ENCODE results near the gene MAST4.

Gene MAST4

DNA sequence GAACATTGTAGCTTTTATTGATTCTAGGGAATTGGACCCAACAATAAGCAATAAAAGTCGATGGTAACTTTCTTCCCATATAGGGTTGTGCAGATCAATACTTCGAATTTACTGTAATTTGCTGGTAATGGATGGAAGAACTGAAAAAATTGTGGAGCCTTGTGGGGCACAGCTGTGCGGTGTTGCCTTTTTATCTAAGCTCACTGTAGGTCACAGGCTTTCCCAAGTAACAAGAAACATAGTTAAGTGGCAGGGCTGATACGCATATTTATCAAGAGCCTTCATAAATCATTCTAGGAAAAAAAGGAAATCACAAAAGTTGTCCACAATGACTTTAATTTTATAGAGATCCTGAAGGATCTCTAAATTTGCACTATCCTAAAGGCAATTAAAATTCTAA lies 292.9 kb downstream of the MAST4 start:
- Histone ChIP-seq H4K20me1 (no peaks in the 10 kb centered on the region), H3K4me1 (no peaks in the 10 kb centered on the region), H3K9me3 (replicated peaks in 1 of 11) (no peaks in the 10 kb centered on the region), H3K36me3 (no peaks in the 10 kb centered on the region), H3K4me3 (no peak overlapping the region), H3K4me2 (no peak overlapping the region), H3K27me3 (no peaks in the 10 kb centered on the region), H3K27ac (no peak overlapping the region), H3K9ac (no peak overlapping the region)
- no peak for TF ChIP-seq Cebpa-rat (IDR thresholded peaks at IDR 0.05)

DNA sequence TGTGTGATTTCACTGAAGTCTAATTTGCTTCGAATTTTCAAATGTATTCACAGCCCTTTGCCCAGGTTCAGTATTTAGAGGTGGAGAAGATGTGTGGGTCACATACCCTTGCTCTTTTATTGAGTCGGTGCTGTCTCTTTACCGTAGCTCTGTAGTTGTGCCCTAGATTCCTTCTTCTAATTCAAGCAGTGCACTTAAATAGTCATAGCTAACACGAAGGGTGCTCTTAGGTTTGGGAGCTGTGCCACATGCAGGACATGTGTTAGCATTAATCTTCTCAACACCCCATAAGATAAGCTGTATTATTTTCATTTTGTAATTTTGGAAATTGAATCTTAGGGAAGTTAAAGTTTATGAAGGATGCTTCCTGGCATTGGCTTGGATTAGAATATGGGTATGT lies 293.3 kb downstream of the MAST4 start:
- Histone ChIP-seq H3K4me2 (no peak overlapping the region), H3K27ac (no peak overlapping the region), H3K4me3 (no peak overlapping the region), H4K20me1 (no peaks in the 10 kb centered on the region), H3K36me3 (no peaks in the 10 kb centered on the region), H3K9ac (no peak overlapping the region), H3K9me3 (replicated peaks in 1 of 11) (no peaks in the 10 kb centered on the region), H3K27me3 (no peaks in the 10 kb centered on the region), H3K4me1 (no peaks in the 10 kb centered on the region)
- TF ChIP-seq Cebpa-rat (IDR thresholded peaks at IDR 0.05) = no peak

DNA sequence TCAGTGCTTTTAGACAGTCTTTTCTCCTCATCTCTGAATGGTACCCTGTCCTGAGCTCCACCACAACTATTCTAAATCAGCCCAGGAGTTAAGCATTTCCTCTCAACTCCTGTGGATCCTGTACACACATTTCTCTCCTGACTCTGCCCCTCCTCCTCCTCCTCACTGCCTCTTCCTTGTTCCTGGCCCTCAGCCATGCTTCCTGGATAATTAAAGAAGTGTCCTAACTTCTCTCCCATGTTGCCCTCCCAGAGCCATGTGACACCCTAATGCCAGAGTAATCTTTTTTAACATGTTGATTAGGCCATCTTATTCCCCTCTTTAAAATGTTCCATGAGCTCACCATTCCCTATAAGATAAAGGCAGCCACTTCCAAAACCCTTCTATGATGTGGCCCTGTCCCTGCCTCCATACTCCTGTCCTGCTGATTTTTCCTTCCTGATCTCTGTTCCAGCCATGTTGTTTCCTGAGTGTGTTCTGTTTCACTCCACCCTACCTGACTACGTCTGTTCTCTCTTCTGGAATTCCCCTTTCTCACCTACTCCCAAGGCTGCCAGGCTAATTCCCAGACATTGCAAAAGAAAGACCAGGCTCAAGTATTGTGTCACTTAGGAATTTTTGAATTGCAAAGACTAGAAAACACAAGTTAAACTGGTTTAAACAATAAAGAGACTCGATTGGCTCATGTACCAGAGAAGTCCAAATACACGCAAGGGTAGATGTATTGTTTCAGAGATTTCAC lies 295.2 kb downstream of the MAST4 start:
- H3K27ac ChIP-seq = no peak overlapping the region
- no peaks in the 10 kb centered on the region for H3K27me3 ChIP-seq
- no peaks in the 10 kb centered on the region for H3K9me3 ChIP-seq (replicated peaks in 1 of 11)
- no peak overlapping the region for H3K4me3 ChIP-seq
- H4K20me1 ChIP-seq = no peaks in the 10 kb centered on the region
- no peak overlapping the region for H3K4me2 ChIP-seq
- TF ChIP-seq Cebpa-rat (IDR thresholded peaks at IDR 0.05) = no peak
- peaks cover 0 to 5% (median 0%) of the 10 kb centered on the region in 10 experiments; a peak in 3 of 20 replicates for H3K4me1 ChIP-seq
- H3K9ac ChIP-seq = no peak overlapping the region
- H3K36me3 ChIP-seq = no peaks in the 10 kb centered on the region

DNA sequence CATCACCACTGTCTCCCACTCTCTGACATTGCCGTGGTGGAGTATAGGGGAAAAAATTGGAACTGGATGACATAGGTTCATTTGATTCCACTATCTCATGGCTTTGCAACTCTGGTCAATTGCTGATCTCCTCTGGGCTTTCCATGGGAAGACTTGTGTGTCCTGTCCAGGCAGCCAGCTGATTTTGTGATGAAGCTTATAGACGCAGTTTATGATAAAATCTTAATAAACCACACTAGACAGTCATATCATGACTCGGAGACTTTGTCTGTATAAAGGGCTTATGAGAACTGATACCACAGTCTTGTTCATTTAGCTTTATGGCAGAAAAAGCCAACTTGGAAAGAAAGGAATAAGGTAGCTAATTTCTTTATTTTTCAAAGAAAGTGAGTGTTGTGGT lies 296.5 kb downstream of the MAST4 start:
- no peak for TF ChIP-seq Cebpa-rat (IDR thresholded peaks at IDR 0.05)
- Histone ChIP-seq H3K9ac (no peak overlapping the region), H3K4me1 (peaks cover 0 to 7% (median 0%) of the 10 kb centered on the region in 10 experiments; a peak in 3 of 20 replicates)

DNA sequence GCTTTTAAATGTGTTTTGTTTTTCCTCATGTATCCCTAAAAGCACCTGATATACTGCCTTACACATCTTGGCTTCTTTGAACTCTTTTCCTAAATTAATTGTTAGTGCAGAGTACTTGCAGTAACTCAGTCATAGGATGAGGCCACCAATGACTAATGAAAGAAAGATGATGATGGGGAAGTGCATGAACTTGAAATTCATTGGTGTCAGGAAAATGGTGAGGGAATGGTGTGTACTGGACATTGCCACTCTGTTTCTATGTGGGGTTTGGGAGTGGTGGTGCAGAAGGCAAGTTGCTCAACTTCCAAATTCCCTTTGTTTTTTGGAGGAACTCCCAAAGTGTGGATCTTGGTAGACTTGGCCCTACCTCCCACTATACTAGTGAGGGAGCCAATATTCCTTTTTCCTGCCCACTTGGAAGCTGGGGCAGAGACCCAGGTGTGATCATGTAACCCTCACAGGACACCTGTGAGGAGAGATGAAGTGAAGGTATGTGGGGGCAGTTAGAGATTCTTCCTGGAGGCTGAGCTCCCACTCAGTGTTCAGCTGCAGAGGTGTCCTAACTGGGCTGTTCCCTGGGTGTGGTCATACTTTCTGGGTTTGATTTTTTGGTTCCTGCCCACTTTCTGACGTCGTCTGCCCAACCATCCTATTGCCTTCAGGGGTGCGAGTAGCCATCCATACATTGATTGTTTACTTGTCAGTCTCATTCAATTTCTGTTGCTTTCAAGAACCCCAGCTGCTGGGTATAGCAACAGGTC lies 298.5 kb downstream of the MAST4 start:
- no peaks in the 10 kb centered on the region for H3K9me3 ChIP-seq (replicated peaks in 1 of 11)
- H3K4me3 ChIP-seq = no peak overlapping the region
- no peaks in the 10 kb centered on the region for H4K20me1 ChIP-seq
- no peaks in the 10 kb centered on the region for H3K36me3 ChIP-seq
- no peak overlapping the region for H3K4me2 ChIP-seq
- H3K27me3 ChIP-seq = no peaks in the 10 kb centered on the region
- H3K9ac ChIP-seq = no peak overlapping the region
- peaks cover 0 to 7% (median 0%) of the 10 kb centered on the region in 10 experiments; a peak in 3 of 20 replicates for H3K4me1 ChIP-seq
- TF ChIP-seq Cebpa-rat (IDR thresholded peaks at IDR 0.05) = no peak
- no peak overlapping the region for H3K27ac ChIP-seq

More for the DNA sequence above, 296.5 kb downstream of the MAST4 start:
- no peak overlapping the region for H3K27ac ChIP-seq
- no peaks in the 10 kb centered on the region for H4K20me1 ChIP-seq
- no peak overlapping the region for H3K4me3 ChIP-seq
- no peaks in the 10 kb centered on the region for H3K27me3 ChIP-seq
- H3K9me3 ChIP-seq (replicated peaks in 1 of 11) = no peaks in the 10 kb centered on the region
- no peaks in the 10 kb centered on the region for H3K36me3 ChIP-seq
- no peak overlapping the region for H3K4me2 ChIP-seq

DNA sequence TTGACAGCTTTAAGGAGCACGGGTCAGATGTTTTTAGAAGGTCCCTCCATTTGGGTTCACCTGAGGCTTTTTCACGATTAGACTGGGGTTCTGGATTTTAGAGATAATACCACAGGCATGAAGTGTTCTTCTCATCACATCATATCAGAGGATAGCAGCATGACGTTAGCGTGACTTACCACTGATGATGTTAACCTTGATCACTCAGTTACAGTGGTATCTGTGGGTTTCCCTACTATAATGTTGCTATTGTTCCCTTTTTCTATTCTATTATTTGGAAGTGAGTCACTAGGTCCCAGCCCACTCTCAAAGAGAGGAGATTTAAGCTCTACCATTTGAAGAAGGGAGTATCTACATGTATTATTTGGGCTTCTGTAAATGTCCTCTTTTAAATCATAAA lies 300.0 kb downstream of the MAST4 start:
- H3K9me3 ChIP-seq (replicated peaks in 1 of 11) = no peaks in the 10 kb centered on the region
- H3K4me2 ChIP-seq = no peak overlapping the region
- no peaks in the 10 kb centered on the region for H3K36me3 ChIP-seq
- H3K4me3 ChIP-seq = no peak overlapping the region
- H3K4me1 ChIP-seq = peaks cover 0 to 7% (median 0%) of the 10 kb centered on the region in 10 experiments; a peak in 3 of 20 replicates
- H3K27me3 ChIP-seq = no peaks in the 10 kb centered on the region
- H4K20me1 ChIP-seq = no peaks in the 10 kb centered on the region
- no peak overlapping the region for H3K9ac ChIP-seq
- TF ChIP-seq Cebpa-rat (IDR thresholded peaks at IDR 0.05) = no peak
- H3K27ac ChIP-seq = no peak overlapping the region

DNA sequence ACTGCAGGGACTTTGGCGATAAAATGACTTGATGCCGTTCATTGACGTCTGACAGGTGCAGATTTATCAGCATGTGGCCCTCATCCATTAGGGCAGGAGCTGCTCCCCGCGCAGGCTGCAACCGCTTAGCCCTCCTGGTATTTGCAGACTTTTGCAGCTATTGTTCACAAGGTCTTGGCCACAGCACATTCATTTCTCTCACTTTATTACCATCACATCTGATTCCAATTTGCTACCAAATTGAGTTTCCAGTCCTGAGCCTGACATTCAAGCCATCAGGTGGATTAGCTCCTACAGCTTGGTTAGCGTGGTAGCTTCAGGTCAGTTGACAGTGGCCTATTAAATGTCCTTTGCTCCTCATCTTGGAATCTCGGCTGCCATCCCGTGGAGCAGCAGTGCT lies 301.2 kb downstream of the MAST4 start:
- H3K9me3 ChIP-seq (replicated peaks in 1 of 11) = no peaks in the 10 kb centered on the region
- no peaks in the 10 kb centered on the region for H3K27me3 ChIP-seq
- no peak overlapping the region for H3K27ac ChIP-seq
- H3K9ac ChIP-seq = no peak overlapping the region
- TF ChIP-seq Cebpa-rat (IDR thresholded peaks at IDR 0.05) = no peak
- peaks cover 0 to 7% (median 0%) of the 10 kb centered on the region in 10 experiments; a peak in 3 of 20 replicates for H3K4me1 ChIP-seq
- no peaks in the 10 kb centered on the region for H4K20me1 ChIP-seq
- H3K36me3 ChIP-seq = no peaks in the 10 kb centered on the region
- H3K4me3 ChIP-seq = no peak overlapping the region
- H3K4me2 ChIP-seq = no peak overlapping the region

DNA sequence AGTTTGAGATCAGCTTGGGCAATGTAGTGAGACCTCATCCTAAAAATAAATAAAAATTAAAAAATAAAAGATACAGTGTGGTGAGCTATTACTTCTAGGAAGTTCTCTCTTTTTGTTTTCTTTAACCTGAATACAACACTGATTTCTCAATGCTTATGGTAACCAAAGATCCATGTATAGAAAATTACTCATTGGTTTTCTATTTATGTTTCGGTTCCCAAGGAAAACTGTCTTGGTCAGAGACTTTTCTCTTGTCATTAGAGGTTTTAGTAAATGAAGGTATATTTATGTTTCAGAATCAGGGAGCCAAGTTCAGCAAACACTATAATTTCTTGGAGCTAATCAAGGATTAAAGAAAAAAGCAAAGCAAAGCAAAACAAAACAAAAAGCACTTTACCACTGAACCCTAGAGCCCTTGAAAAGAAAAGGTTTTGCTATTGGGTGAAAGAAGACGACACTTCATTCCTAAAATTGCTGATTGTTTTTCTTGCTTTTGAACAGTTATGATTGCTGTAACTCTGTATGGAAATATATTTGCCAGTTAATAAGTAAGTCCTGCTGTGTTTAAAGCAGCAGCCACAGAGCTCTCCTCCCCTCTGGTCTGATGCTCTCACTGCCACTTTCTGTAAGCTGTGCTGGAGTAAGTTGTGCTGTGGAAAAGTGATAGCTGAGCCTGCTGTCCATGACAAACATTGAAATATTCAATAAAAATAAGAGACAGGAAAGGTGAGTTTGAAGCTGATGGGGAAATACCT lies 302.2 kb downstream of the MAST4 start:
- TF ChIP-seq Cebpa-rat (IDR thresholded peaks at IDR 0.05) = no peak
- H4K20me1 ChIP-seq = no peaks in the 10 kb centered on the region
- H3K4me3 ChIP-seq = no peak overlapping the region
- H3K36me3 ChIP-seq = no peaks in the 10 kb centered on the region
- H3K27me3 ChIP-seq = no peaks in the 10 kb centered on the region
- H3K9me3 ChIP-seq (replicated peaks in 1 of 11) = no peaks in the 10 kb centered on the region
- H3K4me1 ChIP-seq = peaks cover 0 to 7% (median 0%) of the 10 kb centered on the region in 10 experiments; a peak in 3 of 20 replicates
- no peak overlapping the region for H3K4me2 ChIP-seq
- no peak overlapping the region for H3K9ac ChIP-seq
- no peak overlapping the region for H3K27ac ChIP-seq

DNA sequence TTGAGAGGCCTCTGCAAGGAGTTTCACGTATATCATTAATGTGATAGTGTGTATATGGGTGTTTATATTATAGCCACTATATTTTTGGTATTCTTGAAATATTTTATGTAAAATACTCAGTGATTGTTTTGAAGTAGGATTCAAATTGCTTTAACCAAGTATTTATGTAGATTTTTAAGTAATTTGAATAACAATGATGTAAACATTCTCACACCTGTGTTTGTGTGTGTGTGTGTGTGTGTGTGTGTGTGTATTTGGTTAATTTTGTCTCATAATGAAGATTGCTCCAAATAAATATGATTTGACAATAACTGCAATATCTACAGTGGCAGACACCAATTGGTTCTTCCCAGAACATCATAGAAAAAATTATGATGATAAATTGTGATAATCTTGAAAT lies 307.0 kb downstream of the MAST4 start:
- Histone ChIP-seq H3K4me1 (no peaks in the 10 kb centered on the region), H3K36me3 (no peaks in the 10 kb centered on the region), H3K9me3 (replicated peaks in 1 of 11) (no peaks in the 10 kb centered on the region)

More for the DNA sequence above, 307.0 kb downstream of the MAST4 start:
- Histone ChIP-seq H3K4me2 (no peak overlapping the region), H3K27me3 (no peaks in the 10 kb centered on the region), H3K27ac (no peak overlapping the region), H3K9ac (no peak overlapping the region), H3K4me3 (no peak overlapping the region), H4K20me1 (no peaks in the 10 kb centered on the region)
- TF ChIP-seq Cebpa-rat (IDR thresholded peaks at IDR 0.05) = no peak

Measured in BLaER1 treated with 17β-estradiol and CSF1 and Interleukin-3, amounts not matched to agents 10 nM and 100 nM (cell line).